H9 (cell line): ENCODE measurements around the gene RAB3A. TPM values are rescaled to one million over a fixed set of nuclear protein-coding genes. Genes with fewer than 3 reads are reported as not detected.
A peak's percentile ranks its signal among the peaks of the same experiment; 100 is the strongest.

ENCODE experiments used
- DNase-seq: peaks from one replicate; pipeline ENCODE4 v3.0.0-alpha.2; 2017
- H2AFZ ChIP-seq: one replicate; pipeline ENCODE4 v1.6.1; 2013; ENCODE audit warnings: mild to moderate bottlenecking, low read length, control low read depth, moderate library complexity
- H2AK5ac ChIP-seq: 2 replicates; pipeline ENCODE4 v1.6.1; 2013; ENCODE audit warnings: low read length, control low read depth, mixed read lengths; ENCODE audit not compliant: insufficient read length
- H2BK120ac ChIP-seq: one replicate; pipeline ENCODE4 v1.6.1; 2013; ENCODE audit warnings: low read depth, mild to moderate bottlenecking, low read length, control low read depth, inconsistent platforms; ENCODE audit not compliant: poor library complexity, severe bottlenecking
- H2BK12ac ChIP-seq: 2 replicates; pipeline ENCODE4 v1.6.1; 2013; ENCODE audit warnings: low read length, control low read depth, mixed read lengths, low read depth; ENCODE audit not compliant: insufficient read length
- H2BK15ac ChIP-seq: 2 replicates; pipeline ENCODE4 v1.6.1; 2013; ENCODE audit warnings: low read depth, low read length, control low read depth
- H2BK20ac ChIP-seq: one replicate; pipeline ENCODE4 v1.6.1; 2013; ENCODE audit warnings: low read depth, mild to moderate bottlenecking, low read length, control low read depth, inconsistent platforms; ENCODE audit not compliant: poor library complexity, severe bottlenecking
- H2BK5ac ChIP-seq: 2 replicates; pipeline ENCODE4 v1.6.1; 2013; ENCODE audit warnings: low read length, control low read depth, mixed read lengths; ENCODE audit not compliant: insufficient read length
- H3K14ac ChIP-seq: 2 replicates; pipeline ENCODE4 v1.6.1; 2013; ENCODE audit warnings: low read length, control low read depth; ENCODE audit not compliant: insufficient read depth
- H3K18ac ChIP-seq: 2 replicates; pipeline ENCODE4 v1.6.1; 2013; ENCODE audit warnings: low read depth, mild to moderate bottlenecking, mixed read lengths, low read length, control low read depth; ENCODE audit not compliant: insufficient read length
- H3K23ac ChIP-seq: 2 replicates; pipeline ENCODE4 v1.6.1; 2013; ENCODE audit warnings: low read length, control low read depth, mixed read lengths, low read depth; ENCODE audit not compliant: insufficient read length
- H3K23me2 ChIP-seq: 2 replicates; pipeline ENCODE4 v1.6.1; 2013; ENCODE audit warnings: low read depth, mild to moderate bottlenecking, mixed read lengths, low read length, control low read depth; ENCODE audit not compliant: insufficient read length, poor library complexity, severe bottlenecking
- H3K27ac ChIP-seq: 2 replicates; pipeline ENCODE4 v1.5.1; 2013; ENCODE audit warnings: low read length, control low read depth, mixed read lengths, low read depth; ENCODE audit not compliant: insufficient read length
- H3K27me3 ChIP-seq: 2 replicates; pipeline ENCODE4 v1.6.1; 2013; ENCODE audit warnings: low read length, control low read depth, inconsistent platforms; ENCODE audit not compliant: insufficient read depth
- H3K4ac ChIP-seq: 2 replicates; pipeline ENCODE4 v1.6.1; 2013; ENCODE audit warnings: low read depth, mild to moderate bottlenecking, control low read depth, inconsistent platforms, low read length, moderate library complexity
- H3K4me1 ChIP-seq: 2 replicates; pipeline ENCODE4 v1.6.1; 2013; ENCODE audit warnings: low read length, control low read depth, inconsistent platforms; ENCODE audit not compliant: insufficient read depth
- H3K4me2 ChIP-seq: 2 replicates; pipeline ENCODE4 v1.6.1; 2013; ENCODE audit warnings: low read length, control low read depth, mixed read lengths; ENCODE audit not compliant: insufficient read length, insufficient read depth
- H3K56ac ChIP-seq: 2 replicates; pipeline ENCODE4 v1.6.1; 2013; ENCODE audit warnings: low read depth, mild to moderate bottlenecking, mixed read lengths, low read length, control low read depth; ENCODE audit not compliant: insufficient read length
- H3K79me1 ChIP-seq: 2 replicates; pipeline ENCODE4 v1.6.1; 2013; ENCODE audit warnings: low read depth, mild to moderate bottlenecking, moderate library complexity, low read length, control low read depth, inconsistent platforms; ENCODE audit not compliant: insufficient read depth, poor library complexity, severe bottlenecking
- H3K79me2 ChIP-seq: 2 replicates; pipeline ENCODE4 v1.6.1; 2013; ENCODE audit warnings: low read length, control low read depth, inconsistent platforms; ENCODE audit not compliant: insufficient read depth
- H3K9ac ChIP-seq: 2 replicates; pipeline ENCODE4 v1.6.1; 2013; ENCODE audit warnings: low read length, control low read depth, mixed read lengths; ENCODE audit not compliant: insufficient read length; ENCODE audit errors: extremely low read depth
- H3K9me3 ChIP-seq: one replicate; pipeline ENCODE4 v1.6.1; 2013; ENCODE audit warnings: low read depth, low read length, inconsistent platforms; ENCODE audit not compliant: control insufficient read depth
- H3T11ph ChIP-seq: one replicate; pipeline ENCODE4 v1.6.1; 2013; ENCODE audit warnings: mild to moderate bottlenecking, low read length, control low read depth, inconsistent platforms
- H4K20me1 ChIP-seq: one replicate; pipeline ENCODE4 v1.6.1; 2013; ENCODE audit not compliant: control insufficient read depth, insufficient read length, insufficient read depth
- H4K5ac ChIP-seq: 2 replicates; pipeline ENCODE4 v1.6.1; 2013; ENCODE audit warnings: low read depth, mild to moderate bottlenecking, mixed read lengths, low read length, control low read depth; ENCODE audit not compliant: insufficient read length
- H4K8ac ChIP-seq: replicated peaks from 2 replicates; pipeline ENCODE4 v1.6.1; 2013; ENCODE audit warnings: low read length, control low read depth, mixed read lengths, low read depth; ENCODE audit not compliant: insufficient read length
- H4K91ac ChIP-seq: 2 replicates; pipeline ENCODE4 v1.6.1; 2013; ENCODE audit warnings: low read depth, mild to moderate bottlenecking, moderate library complexity, mixed read lengths, low read length, control low read depth; ENCODE audit not compliant: insufficient read length
- H3K27ac Mint-ChIP-seq, 3 experiments: 2 replicates in 2 of 3; 3 replicates in 1 of 3; pipeline ENCODE4 v1.8.0; 2020 to 2021; ENCODE audit warnings: mixed read lengths in 3 of 3, mild to moderate bottlenecking in 1 of 3, moderate library complexity in 1 of 3
- H3K27me3 Mint-ChIP-seq: 2 replicates; pipeline ENCODE4 v1.8.0; 2021; ENCODE audit warnings: low read depth, mild to moderate bottlenecking, moderate library complexity, mixed read lengths
- H3K36me3 Mint-ChIP-seq, 3 experiments: 2 replicates in 2 of 3; 3 replicates in 1 of 3; pipeline ENCODE4 v1.8.0; 2020 to 2021; ENCODE audit warnings: low read depth in 3 of 3, mixed read lengths in 3 of 3; ENCODE audit not compliant: insufficient read depth in 1 of 3
- H3K4me1 Mint-ChIP-seq, 2 experiments: 2 replicates each; pipeline ENCODE4 v1.8.0; 2020; ENCODE audit warnings: mixed read lengths in 2 of 2
- H3K4me3 Mint-ChIP-seq, 2 experiments: 2 replicates in 1 of 2; 3 replicates in 1 of 2; pipeline ENCODE4 v1.8.0; 2020 to 2021; ENCODE audit warnings: mild to moderate bottlenecking in 2 of 2, mixed read lengths in 2 of 2, moderate library complexity in 1 of 2
- H3K9me3 Mint-ChIP-seq, 2 experiments: 2 replicates in 1 of 2; 3 replicates in 1 of 2; pipeline ENCODE4 v1.8.0; 2020; ENCODE audit warnings: mild to moderate bottlenecking in 2 of 2, mixed read lengths in 2 of 2, moderate library complexity in 1 of 2
- CTCF ChIP-seq: fragments of 200-600 bp; sonication (generic); conservative IDR thresholded peaks from 3 replicates; pipeline ENCODE4 v1.8.0; 2021; ENCODE audit warnings: antibody characterized with exemption, mild to moderate bottlenecking
- WGBS: extraction: QIAGEN DNeasy Blood & Tissue Kit; methylation state at CpG from one replicate; pipeline ENCODE4 v1.1.7; 2013; ENCODE audit warnings: missing lambda C conversion rate, low lambda C conversion rate, mixed read lengths; ENCODE audit not compliant: insufficient read length; ENCODE audit errors: extremely low coverage; 5-methylcytosine and 5-hydroxymethylcytosine counted together
- total RNA-seq: library from RNA; stranded (reverse); gene quantifications from 2 replicates; pipeline ENCODE4 v1.2.1, GENCODE V29; 2021

Gene RAB3A
- total RNA-seq, 1 experiment from 2014 or later, result 6.8 TPM

GRCh38 chr19:18230941-18231734 lies 27.3 kb upstream of the RAB3A start:
- Histone ChIP-seq H3K4ac (no peak overlapping the region), H3K4me2 (no peak overlapping the region), H3K23ac (no peak overlapping the region), H3K18ac (no peak overlapping the region), H2BK15ac (no peak overlapping the region), H3K23me2 (peaks cover 16% of the 10 kb centered on the region), H4K8ac (no peak overlapping the region), H4K91ac (no peak overlapping the region), H2AFZ (no peak overlapping the region), H4K20me1 (no peaks in the 10 kb centered on the region), H3K9ac (no peak overlapping the region), H3K14ac (no peak overlapping the region), H2BK120ac (no peak overlapping the region), H3K4me1 (no peaks in the 10 kb centered on the region; the same call in 1 of the 2 replicates), H2AK5ac (no peak overlapping the region), H2BK5ac (no peak overlapping the region), H2BK20ac (no peak overlapping the region), H3K9me3 (no peaks in the 10 kb centered on the region), H2BK12ac (no peak overlapping the region), H3K79me1 (no peaks in the 10 kb centered on the region), H3K79me2 (no peaks in the 10 kb centered on the region), H3K27ac (no peak overlapping the region), H3T11ph (no peak overlapping the region), H4K5ac (no peak overlapping the region), H3K27me3 (no peaks in the 10 kb centered on the region), H3K56ac (no peak overlapping the region)
- Mint-ChIP-seq H3K27me3 (peaks cover 44% of the 10 kb centered on the region), H3K9me3 (peaks cover 0 to 6% of the 10 kb centered on the region in 2 experiments; a peak in 2 of 5 replicates), H3K36me3 (no peaks in the 10 kb centered on the region), H3K4me3 (peak overlapping the region in 1 of 2 experiments; percentile 19; a peak in 1 of 5 replicates), H3K27ac (peak overlapping the region in 2 of 3 experiments; percentile 71 to 82; a peak in 2 of 7 replicates), H3K4me1 (peaks cover 32 to 36% of the 10 kb centered on the region in 2 experiments)
- no peak for DNase-seq
- TF ChIP-seq CTCF, result no peak
- WGBS, result no CpG with 5 or more reads among the region's 18 CpGs
